NCI-H82 treated with DMSO at 0.1 percent for 48 hours (cell line): Measurements from ENCODE around the gene ANO4.
A peak's percentile ranks its signal among the peaks of the same experiment; 100 is the strongest.
"Not testable (repeated sequence)": the region's sequence is repeated elsewhere in the genome, so short reads cannot be mapped to it uniquely, and the experiment has no call there.

Experiments
- DNase-seq: peaks from one replicate; lab custom pipeline; 2025; ENCODE audit not compliant: unreplicated experiment; lab: John Stamatoyannopoulos, UW

The ANO4 gene

DNA sequence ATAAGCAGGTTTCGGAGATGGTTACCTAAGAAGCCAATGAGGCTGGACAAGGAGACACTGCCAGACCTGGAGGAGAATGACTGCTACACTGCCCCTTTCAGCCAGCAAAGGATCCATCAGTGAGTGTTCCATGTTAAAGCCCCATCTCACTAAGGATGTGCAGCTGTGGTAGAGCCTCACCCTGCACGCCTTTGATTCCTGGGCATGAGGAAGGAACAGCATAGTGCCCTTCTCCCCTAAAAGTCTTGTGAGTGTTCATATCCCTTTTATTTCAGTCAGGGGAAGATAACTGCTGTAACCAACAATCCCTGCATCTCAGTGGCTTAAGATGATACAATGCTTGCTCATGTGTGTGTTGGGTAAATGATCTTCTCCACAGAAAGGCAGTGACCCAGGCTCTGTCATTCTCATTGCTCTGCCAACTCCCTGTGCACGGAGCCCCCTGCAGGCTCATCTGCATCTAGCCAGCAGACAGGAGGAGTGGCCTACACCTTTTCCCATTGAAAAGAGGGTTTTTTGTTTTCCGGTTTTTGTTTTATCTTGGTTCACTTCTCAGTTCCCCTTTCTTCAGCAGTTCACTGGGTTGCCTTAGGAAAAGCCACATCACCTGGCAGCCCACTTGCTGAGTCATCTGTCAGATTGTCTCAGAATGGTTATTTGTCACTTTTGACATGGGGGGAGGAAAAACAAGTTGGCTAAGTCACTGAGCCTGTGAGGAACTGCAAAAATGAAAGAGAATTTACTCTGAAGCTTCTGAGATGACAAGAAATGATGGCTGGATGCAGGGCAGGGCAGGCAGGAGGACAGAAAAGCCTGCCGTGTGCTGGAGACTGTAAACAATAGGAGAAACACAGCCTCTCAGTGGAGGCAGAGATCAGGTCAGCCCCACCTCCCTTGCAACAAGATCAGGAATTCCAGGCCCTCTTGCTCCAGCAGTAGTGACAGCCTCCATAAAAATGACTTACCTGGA lies 193.3 kb downstream of the ANO4 start:
- no peak for DNase-seq

DNA sequence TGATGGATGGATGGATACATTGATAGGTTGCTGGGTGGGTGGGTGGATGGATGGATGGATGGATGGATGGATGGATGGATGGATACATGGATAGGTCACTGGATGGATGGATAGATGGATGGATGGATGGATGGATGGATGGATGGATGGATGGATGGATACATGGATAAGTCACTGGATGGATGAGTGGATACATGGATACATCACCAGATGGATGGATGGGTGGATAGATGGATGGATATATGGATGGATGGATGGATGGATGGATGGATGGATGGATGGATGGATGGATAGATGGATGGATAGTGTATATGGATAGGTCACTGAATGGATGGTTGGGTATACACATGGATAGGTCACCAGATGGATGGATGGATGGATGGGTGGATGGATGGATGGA lies 194.9 kb downstream of the ANO4 start:
- DNase-seq, result not testable (repeated sequence)

DNA sequence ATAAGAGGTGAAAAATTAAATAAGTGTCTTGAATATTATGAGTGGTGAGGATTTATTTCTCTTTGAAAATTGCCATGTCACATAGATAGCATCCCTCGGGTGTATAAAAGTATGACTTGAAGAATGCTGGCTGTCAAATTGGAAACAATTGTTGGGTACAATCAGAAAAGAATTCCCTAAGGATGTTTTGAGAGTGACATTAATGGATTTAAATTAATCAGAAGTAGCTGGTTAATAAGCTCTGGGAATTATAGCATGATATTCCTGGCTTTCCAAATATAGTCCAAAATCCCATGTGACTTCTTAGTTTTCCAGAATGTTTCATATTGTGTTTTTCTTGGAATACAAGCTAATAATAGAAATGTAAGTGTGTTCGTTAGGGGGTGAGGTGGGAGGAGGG lies 196.5 kb downstream of the ANO4 start:
- DNase-seq, result no peak

DNA sequence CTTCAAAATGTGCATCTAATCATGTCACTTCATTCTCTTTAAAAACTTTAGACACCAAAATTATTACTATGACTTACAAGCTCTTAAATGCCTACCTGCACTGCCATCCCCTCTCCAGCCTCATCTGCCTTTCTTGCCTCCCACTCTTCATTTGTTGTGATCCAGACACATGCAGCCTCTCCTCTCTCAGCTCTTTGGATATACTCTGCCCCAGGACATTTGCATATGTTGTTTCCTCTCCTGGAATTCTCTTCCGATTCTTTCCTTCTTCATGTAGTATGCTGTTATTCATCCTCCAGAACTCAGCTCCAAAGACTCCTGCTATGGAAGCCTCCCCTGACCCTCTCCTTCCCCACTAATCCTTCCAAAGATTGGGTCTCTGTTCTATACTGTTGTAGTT lies 197.6 kb downstream of the ANO4 start:
- DNase-seq, result no peak

DNA sequence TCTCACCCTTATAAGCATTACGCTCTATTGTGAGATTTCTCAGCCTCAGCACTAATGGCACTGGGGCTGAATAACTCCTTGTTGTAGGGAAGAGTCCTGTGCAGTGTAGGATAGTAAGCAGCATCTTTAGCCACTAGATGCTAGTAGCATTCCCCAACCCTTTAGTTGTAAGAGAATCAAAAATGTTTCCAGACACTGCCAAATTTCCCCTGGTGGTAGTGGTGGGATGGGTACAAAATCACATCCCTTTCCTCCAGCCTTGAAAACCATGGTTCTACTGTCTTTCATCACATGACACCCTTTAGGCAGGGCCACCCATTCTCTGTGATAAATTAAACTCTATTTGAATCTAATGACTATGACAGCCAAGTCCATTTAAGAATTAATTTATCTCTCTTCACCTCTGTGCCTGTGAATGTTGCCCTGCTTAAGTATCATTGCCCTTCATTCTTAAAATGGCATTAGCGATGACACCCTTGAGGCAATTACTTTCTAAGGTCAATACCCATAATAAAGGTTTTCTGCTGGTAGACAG lies 199.4 kb downstream of the ANO4 start:
- DNase-seq, result no peak

DNA sequence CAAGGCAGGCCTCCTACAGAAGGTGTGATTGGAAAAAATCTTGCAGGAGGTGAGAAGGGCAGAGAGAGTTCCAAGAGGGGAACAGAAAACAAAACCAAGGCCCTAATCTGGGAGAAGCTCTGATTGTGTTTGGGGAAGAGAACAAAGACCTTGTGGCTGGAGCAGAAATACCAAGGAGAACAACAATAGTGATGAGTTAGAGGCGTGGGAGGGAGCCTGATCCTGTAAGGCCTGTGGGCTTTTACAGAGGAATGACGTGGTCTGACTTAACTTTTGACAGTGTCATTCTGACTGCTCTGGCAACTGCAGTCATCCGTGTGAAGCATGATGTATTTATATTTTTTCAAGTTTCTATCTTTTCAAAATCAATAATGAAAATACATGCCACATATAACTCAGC lies 200.6 kb downstream of the ANO4 start:
- no peak for DNase-seq

DNA sequence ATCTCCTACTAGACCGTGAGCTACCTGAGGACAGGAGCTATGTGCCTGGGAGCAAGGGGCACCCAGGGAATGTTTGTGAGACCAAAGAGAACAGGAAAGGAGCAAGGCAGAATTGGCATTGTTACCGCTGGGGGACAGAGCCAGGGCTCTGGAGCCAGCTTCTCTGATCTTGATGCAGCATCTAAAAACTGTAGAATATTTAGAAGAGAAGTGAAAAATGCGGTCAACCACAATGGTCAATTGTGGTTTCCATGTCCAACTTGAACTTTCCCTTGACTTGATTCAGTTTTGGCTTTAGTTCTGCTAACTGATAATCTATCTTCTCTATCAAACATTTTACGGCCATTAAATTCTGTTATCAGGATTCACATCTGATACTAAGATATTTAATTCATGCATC lies 201.2 kb downstream of the ANO4 start:
- no peak for DNase-seq

DNA sequence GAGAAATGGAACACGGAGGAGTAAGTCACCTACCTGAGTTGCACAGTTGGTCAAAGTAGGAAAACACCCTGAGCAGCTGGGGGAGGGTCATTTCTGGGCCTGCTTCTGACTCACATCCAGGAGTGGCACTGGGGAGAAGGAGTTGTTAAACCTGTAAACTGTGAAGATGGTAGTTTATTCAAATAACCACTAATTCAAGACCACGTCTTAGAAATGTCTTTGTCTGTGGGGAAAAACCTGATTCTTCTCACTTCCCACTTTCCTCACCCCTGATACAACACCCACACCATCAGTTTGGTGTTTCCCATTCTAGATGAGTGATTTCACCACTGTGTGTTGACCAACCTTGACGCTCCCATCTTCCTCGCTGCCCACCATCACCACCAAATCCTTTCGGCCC lies 207.1 kb downstream of the ANO4 start:
- no peak for DNase-seq

DNA sequence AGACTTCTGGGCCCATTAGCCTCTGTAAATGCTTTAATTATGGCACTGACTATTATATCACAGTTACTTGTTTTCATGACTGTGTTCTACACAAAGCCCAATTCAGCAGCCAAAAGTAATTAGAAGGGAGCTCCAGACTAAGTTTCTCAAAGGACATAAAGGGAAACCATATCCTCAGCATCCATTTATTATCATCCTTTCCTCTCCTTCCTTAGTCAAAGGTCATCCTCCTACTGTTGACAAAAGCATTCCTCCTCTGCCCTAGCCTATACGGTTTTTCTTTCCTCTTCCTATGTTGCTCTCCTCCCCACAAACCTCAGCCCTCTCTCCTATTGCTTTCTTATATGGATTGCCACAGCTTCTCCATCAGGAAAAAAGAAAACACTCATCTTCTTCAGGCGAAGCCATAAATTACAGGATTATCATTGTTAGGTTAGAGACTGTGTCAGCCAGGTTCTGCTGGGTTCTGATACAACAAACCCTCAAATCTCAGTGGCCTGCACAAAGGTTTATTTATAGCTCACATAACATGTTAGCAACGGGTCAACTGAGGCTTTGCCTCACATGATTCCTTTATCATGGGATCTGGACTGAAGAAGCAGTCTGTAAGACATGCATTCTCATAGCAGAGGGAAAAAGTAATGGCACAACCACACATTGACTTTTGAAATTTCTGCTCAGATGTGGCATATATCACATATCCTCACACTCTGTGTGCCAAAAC lies 208.3 kb downstream of the ANO4 start:
- DNase-seq, result no peak

DNA sequence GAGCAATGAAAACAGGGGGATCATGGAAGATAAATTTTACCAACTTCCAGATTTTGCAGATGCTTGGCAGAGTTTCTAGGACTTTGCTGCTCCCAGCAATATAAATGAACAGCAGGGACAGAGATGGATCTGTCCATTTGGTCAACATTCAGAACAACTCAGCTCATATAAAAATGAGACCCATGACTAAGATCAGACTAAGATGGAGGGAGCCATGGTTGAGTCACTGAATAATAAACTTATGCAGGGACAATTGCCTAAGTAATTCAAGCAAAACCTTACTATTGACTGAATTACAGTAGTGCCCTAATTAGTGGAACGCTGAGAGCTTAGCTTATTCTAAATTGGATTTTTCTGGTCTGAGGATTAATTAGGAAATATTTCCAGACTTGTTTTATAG lies 210.3 kb downstream of the ANO4 start:
- DNase-seq, result no peak

DNA sequence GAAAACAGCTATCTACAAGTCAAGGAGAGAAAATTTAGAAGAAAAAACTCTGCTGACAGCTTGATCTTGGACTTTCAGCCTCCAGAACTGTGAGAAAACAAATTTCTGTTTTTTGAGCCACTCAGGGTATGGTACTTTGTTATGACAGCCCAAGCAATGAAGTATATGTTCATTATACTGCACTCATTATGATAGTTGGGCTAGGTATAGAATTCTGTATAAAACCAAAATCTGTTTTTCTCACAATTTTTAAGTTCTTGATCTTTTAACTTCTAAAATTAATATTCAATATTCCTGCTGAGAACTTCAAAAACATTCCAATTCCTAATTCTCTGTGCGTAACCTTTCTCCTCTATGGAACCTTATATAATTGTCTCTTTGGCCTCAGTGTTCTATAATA lies 214.7 kb downstream of the ANO4 start:
- no peak for DNase-seq

DNA sequence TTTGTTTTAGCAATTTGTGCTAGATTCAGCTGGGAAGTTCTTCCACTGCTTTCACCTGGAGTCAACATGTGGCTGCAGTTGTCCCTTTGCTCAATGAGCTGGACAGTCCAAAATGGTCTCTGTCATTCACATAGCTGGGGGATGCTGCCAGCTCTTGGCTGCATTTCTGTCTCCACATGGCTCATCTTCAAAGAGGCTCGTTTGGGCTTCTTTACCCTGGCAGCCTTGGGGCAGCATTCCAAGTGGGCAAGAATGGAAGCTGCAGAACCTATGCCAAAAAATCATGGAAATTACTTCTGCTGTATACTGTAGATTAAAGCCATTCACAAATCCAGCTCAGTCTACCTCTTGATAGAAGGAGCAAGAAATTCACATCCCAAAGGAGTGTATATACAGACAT lies 216.3 kb downstream of the ANO4 start:
- DNase-seq, result no peak

DNA sequence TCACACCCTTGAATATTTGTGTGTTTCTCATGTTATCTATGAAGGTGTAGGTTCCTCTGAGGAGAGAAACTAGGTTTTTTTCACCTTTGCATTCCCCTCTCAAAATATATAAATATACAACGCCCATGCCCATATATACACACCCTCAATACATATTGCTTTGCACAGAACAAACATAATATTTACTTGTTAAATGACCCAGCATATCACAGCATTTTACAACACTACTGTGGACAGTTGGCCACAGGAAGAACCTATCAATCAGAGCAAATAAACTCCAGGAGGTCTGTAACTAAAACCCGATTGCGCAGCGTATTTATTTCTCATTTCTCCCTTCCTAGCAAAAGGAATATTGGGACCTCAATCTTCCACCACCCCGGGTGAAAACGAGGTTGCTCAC lies 219.4 kb downstream of the ANO4 start:
- DNase-seq, result no peak

DNA sequence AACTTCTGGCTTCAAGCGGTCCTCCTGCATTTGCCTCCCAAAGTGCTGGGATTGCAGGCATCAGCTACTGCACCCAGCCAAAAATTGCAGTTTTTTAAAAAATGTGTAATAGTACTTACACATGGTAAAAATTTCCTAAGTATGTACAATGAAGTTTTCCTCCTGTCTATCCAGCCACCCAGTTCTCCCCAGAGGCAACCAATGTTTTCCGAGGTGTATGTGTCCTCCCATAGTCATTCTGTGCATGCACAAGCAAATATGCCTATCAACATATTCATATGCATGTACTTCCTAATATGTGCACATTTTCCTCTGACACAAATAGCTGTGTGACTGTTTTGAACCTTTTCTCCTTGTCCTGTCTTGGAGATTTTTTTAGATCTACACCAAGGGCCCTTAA lies 220.5 kb downstream of the ANO4 start:
- no peak for DNase-seq

DNA sequence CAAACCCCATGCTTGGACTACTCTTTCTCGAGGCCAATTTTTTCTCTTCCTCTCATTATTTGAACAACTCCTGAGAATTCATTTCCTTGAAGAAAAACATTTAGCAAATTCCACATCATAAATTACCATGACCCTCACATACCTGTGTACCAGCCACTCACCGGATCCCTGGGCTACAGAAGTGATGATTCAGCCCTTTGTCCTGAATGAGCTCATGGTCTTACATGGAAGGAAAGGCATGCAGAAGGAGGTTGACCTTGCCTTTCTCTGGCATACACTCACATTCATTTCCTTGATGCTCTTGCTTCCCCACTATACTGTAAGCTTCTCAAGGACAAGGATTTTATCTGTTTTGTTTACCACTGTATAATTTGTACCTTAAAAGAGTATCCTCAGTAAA lies 224.0 kb downstream of the ANO4 start:
- no peak for DNase-seq

DNA sequence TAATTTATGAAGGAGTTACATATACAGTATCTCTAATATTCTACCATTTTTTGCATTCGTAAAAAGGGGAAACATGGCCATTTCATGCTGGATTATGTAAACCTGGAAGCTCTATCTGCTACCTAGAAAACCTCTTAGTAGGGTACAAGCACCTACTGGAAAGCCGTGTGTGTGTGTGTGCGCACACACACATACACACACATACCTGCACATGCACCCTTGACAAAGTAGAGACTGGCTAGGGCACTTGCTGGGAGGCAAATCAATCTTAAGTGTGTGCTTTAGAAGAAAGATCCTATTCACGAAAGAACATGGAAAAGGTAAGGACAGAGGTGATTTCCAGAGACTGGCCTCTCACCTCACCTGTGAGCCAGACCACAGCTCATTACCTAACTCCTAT lies 224.6 kb downstream of the ANO4 start:
- no peak for DNase-seq

DNA sequence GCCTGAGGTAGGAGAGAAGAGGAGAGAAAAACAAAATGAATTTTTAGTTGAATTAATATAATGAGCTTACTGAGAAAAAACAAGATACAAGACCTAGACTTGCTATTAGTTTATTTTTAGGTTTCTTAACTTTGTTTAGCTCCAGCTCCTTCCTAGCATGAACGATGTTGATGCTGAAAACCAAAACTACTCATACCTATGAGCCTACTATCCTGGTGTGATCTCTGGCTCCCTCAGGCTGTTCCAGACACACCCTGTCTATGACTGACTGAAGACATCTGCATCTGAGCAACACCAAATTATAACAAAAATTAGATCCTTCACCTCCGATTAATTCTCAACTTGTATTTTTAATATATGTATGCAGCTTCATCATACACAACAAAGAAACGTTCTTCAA lies 225.1 kb downstream of the ANO4 start:
- no peak for DNase-seq

DNA sequence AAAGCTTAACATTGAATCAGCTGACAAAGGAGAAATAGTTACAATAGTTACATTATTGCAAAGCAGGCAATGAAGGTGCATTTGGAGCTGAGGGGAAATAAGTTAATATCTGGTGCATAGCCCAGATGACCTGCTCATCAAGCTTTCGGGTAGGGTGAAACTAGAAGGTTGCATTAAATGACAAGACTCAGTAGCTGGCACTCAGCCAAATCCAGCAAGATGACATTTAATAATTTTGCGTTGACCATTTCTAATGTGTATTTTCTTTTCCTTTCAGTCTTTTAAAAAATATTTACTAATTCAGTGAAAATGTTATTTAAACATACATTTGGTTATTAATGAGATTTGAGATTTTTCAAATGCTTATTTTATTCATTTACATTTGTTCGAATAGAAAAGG lies 226.9 kb downstream of the ANO4 start:
- no peak for DNase-seq

DNA sequence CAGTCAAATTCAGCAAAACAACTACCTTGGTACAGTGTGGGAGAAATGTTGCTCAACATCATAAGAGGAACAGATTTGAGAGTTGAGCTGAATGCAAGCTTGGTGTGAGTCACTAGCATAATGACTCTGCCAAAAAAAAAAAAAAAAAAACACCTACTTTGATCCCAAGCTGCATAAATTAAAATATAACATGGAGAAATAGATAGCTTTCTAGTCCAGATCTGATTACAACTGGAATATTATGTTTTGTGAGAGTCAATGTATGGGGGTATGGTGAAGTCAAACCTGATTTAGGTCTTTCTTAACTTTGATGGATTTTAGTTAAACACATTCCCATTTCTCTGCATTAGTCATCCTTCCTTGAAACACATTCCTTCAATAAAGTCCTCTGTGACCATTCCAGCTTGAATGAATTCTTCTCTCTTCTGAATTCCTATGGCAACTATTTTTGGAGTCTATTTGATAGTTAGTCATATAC lies 227.4 kb downstream of the ANO4 start:
- no peak for DNase-seq

DNA sequence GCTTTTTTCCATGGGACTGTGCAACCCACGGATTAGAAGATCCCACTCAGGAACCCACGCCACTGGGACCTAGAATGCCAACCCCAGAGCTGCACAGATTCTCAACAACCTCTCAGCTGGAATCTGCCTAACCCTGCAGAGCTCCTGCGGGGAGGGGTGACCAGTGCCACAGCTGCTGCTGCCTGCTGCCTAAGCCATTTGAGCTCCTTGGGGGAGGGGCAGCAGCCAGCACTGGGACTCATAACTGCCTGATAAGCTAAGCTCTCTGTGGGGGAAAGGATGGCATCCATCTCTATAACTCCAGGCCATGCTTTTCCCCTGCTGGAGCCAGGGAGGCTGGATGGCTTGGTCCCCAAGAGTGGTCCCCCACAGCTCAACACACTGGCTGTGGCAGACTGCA lies 232.6 kb downstream of the ANO4 start:
- peak; percentile 47 for DNase-seq

DNA sequence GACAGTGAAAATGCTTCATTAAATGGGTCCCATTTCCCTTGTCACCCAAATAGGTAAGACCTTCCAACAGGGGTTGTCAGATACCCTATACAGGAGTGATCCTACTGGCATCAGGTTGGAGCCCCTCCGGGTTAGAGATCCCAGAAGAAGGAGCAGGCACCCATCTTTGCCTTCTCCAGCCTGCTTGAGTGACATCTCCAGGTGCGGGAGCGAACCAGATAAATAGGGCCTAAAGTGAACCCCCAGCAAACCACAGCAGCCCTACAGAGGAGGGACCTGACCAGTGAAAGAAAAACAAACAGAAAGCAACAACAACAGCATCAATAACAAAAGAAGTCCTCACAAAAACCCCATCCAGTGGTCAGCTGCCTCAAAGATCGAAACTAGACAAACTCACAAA lies 233.2 kb downstream of the ANO4 start:
- DNase-seq, result no peak

DNA sequence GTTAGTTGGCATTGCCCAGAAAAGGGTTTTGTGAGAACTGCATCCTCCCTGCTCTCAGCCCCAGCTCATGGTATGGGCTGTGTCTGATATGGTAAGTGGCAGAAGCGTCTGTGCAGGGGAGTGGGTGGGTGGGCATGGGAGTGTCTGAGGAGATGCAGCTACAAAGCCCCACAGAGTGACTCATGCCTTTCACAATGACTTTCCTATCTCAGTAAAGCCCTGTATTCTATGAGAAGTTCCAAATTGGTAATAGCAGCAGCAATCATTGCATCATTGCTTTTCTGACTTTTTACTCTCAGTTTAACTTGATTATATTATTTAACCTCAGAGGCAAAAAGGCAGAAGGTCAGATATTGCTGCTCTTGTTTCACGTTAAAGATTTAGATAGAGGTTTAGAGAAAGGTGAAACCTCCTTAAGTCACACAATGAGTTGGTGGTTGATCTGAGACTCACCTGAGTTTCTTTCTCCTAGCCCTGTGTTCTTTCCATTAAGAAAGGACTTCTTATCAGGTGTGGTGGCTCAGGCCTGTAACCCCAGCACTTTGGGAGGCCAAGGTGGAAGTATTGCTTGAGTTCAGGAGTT lies 243.8 kb downstream of the ANO4 start:
- DNase-seq, result no peak
